ENCODE data around the gene CENPM.
"Not testable (repeated sequence)": the region's sequence is repeated elsewhere in the genome, so short reads cannot be mapped to it uniquely, and the experiment has no call there.

CENPM gene

GRCh38 chr22:41966607-41967240 lies 19.8 kb upstream of the CENPM start:
- DNase-seq (ENCODE audit: low read depth in 2 of 3, low spot score in 2 of 3) = no peak

GRCh38 chr22:41966225-41966606 lies 19.3 kb upstream of the CENPM start:
- DNase-seq (ENCODE audit: low read depth in 2 of 3, low spot score in 2 of 3) = no peak

- DNase-seq (ENCODE audit: low read depth in 2 of 3, low spot score in 2 of 3) = no peak
Observed at GRCh38 chr22:41964112-41964491, 17.1 kb upstream of the CENPM start.

- no peak for DNase-seq (ENCODE audit: low read depth in 2 of 3, low spot score in 2 of 3)
Observed at GRCh38 chr22:41963453-41964111, 16.6 kb upstream of the CENPM start.

GRCh38 chr22:41957941-41958556 lies 11.1 kb upstream of the CENPM start:
- DNase-seq (ENCODE audit: low read depth in 2 of 3, low spot score in 2 of 3) = no peak

- DNase-seq (ENCODE audit: low read depth in 2 of 3, low spot score in 2 of 3) = no peak
Observed at GRCh38 chr22:41952713-41953112, 5.8 kb upstream of the CENPM start.

GRCh38 chr22:41951898-41952474 lies 5.0 kb upstream of the CENPM start, which contains the start of gene SMIM45:
SMIM45 (plus strand) TSS chr22:41952150.
- DNase-seq (ENCODE audit: low read depth in 2 of 3, low spot score in 2 of 3) = no peak

- no peak for DNase-seq (ENCODE audit: low read depth in 2 of 3, low spot score in 2 of 3)
Observed at GRCh38 chr22:41949297-41949965, 2.5 kb upstream of the CENPM start.

- not testable (repeated sequence) for DNase-seq (ENCODE audit: low read depth in 2 of 3, low spot score in 2 of 3)
Observed at GRCh38 chr22:41948928-41949296, 2.0 kb upstream of the CENPM start.

GRCh38 chr22:41948142-41948541 lies 1.2 kb upstream of the CENPM start:
- no peak for DNase-seq (ENCODE audit: low read depth in 2 of 3, low spot score in 2 of 3)

GRCh38 chr22:41947424-41948080 lies 600 bp upstream of the CENPM start:
- no peak for DNase-seq (ENCODE audit: low read depth in 2 of 3, low spot score in 2 of 3)

GRCh38 chr22:41943661-41944209 lies 3.2 kb downstream of the CENPM start:
- no peak for DNase-seq (ENCODE audit: low read depth in 2 of 3, low spot score in 2 of 3)

- DNase-seq (ENCODE audit: low read depth in 2 of 3, low spot score in 2 of 3) = peak in 2 of 3 experiments; percentile 54 to 60
Observed at GRCh38 chr22:41940832-41941765, 5.9 kb downstream of the CENPM start.

- peak in 2 of 3 experiments; percentile 74 to 75 for DNase-seq (ENCODE audit: low read depth in 2 of 3, low spot score in 2 of 3)
Observed at GRCh38 chr22:41939981-41940831, 6.7 kb downstream of the CENPM start.

GRCh38 chr22:41936894-41937169 lies 10.1 kb downstream of the CENPM start:
- DNase-seq (ENCODE audit: low read depth in 2 of 3, low spot score in 2 of 3) = no peak

- no peak for DNase-seq (ENCODE audit: low read depth in 2 of 3, low spot score in 2 of 3)
Observed at GRCh38 chr22:41935509-41935908, 11.4 kb downstream of the CENPM start.

- no peak for DNase-seq (ENCODE audit: low read depth in 2 of 3, low spot score in 2 of 3)
Observed at GRCh38 chr22:41935015-41935351, 12.0 kb downstream of the CENPM start.

- DNase-seq (ENCODE audit: low read depth in 2 of 3, low spot score in 2 of 3) = no peak
Observed at GRCh38 chr22:41934284-41935014, 12.5 kb downstream of the CENPM start.

Data from activated CD8-positive, alpha-beta memory T cell treated with anti-CD3 and anti-CD28 coated beads for 48 hours (primary cell).